HepG2 (cell line): Measurements from ENCODE around the gene LOC128125822.
A peak's percentile ranks its signal among the peaks of the same experiment; 100 is the strongest.

Experiments used
- FOXA1 ChIP-seq, 2 experiments: fragments of 450-650 bp in 1 of 2; sonication (generic) in 1 of 2; formaldehyde crosslinking in 1 of 2; IDR thresholded peaks; 2 replicates each; pipeline versions ENCODE4 v1.4.0 to v1.6.1; 2016 to 2020; ENCODE audit warnings: missing genetic modification reagents in 1 of 2
- NFRKB ChIP-seq: fragments of 450-650 bp; IDR thresholded peaks from 2 replicates; pipeline ENCODE4 v1.6.1; 2017
- RAD51 ChIP-seq: fragments of 450-650 bp; IDR thresholded peaks from 2 replicates; pipeline ENCODE4 v1.6.1; 2016; ENCODE audit warnings: borderline replicate concordance
- RFX1 ChIP-seq: fragments of 450-650 bp; IDR thresholded peaks from 2 replicates; pipeline ENCODE4 v1.6.1; 2017
- SMARCC2 ChIP-seq: fragments of 450-650 bp; IDR thresholded peaks from 2 replicates; pipeline ENCODE4 v1.6.1; 2017; ENCODE audit warnings: antibody characterized with exemption, mild to moderate bottlenecking
- SRY ChIP-seq: sonication (generic); formaldehyde crosslinking; IDR thresholded peaks from 2 replicates; pipeline ENCODE4 v1.8.0; 2022; ENCODE audit warnings: mild to moderate bottlenecking, missing genetic modification reagents
- THYN1 ChIP-seq: sonication (generic); formaldehyde crosslinking; IDR thresholded peaks from 2 replicates; pipeline ENCODE4 v1.8.1; 2023; ENCODE audit warnings: low read depth, mild to moderate bottlenecking, moderate library complexity, missing genetic modification reagents, borderline replicate concordance
- TP53 ChIP-seq: sonication (generic); formaldehyde crosslinking; conservative IDR thresholded peaks from 2 replicates; pipeline ENCODE4 v1.4.0; 2020; ENCODE audit warnings: missing genetic modification reagents
- ZFP1 ChIP-seq: IDR thresholded peaks from 2 replicates; pipeline ENCODE4 v1.6.1; 2016
- ZFP62 ChIP-seq: sonication (generic); formaldehyde crosslinking; IDR thresholded peaks from 2 replicates; pipeline ENCODE4 v1.4.0; 2020; ENCODE audit warnings: missing genetic modification reagents
- ZMAT3 ChIP-seq: sonication (generic); formaldehyde crosslinking; conservative IDR thresholded peaks from 2 replicates; pipeline ENCODE4 v1.7.0; 2021; ENCODE audit warnings: missing genetic modification reagents
- TF ChIP-seq, protein P1 (sequence below): IDR thresholded peaks from 2 replicates; pipeline ENCODE4 v1.6.1; 2018; ENCODE audit warnings: missing genetic modification reagents, mild to moderate bottlenecking, missing compliant biosample characterization
- TF ChIP-seq, protein P2 (sequence below): sonication (generic); formaldehyde crosslinking; IDR thresholded peaks from 2 replicates; pipeline ENCODE4 v1.4.0; 2020; ENCODE audit warnings: missing genetic modification reagents, borderline replicate concordance
- TF ChIP-seq, protein P3 (sequence below): sonication (generic); formaldehyde crosslinking; IDR thresholded peaks from 2 replicates; pipeline ENCODE4 v1.5.1; 2020; ENCODE audit warnings: mild to moderate bottlenecking, missing genetic modification reagents, moderate library complexity
- TF ChIP-seq, protein P4 (sequence below): sonication (generic); formaldehyde crosslinking; IDR thresholded peaks from 2 replicates; pipeline ENCODE4 v1.5.0; 2020; ENCODE audit warnings: missing genetic modification reagents
- TF ChIP-seq, protein P5 (sequence below): sonication (generic); formaldehyde crosslinking; IDR thresholded peaks from 2 replicates; pipeline ENCODE4 v1.4.0; 2020; ENCODE audit warnings: missing genetic modification reagents

LOC128125822 gene

DNA sequence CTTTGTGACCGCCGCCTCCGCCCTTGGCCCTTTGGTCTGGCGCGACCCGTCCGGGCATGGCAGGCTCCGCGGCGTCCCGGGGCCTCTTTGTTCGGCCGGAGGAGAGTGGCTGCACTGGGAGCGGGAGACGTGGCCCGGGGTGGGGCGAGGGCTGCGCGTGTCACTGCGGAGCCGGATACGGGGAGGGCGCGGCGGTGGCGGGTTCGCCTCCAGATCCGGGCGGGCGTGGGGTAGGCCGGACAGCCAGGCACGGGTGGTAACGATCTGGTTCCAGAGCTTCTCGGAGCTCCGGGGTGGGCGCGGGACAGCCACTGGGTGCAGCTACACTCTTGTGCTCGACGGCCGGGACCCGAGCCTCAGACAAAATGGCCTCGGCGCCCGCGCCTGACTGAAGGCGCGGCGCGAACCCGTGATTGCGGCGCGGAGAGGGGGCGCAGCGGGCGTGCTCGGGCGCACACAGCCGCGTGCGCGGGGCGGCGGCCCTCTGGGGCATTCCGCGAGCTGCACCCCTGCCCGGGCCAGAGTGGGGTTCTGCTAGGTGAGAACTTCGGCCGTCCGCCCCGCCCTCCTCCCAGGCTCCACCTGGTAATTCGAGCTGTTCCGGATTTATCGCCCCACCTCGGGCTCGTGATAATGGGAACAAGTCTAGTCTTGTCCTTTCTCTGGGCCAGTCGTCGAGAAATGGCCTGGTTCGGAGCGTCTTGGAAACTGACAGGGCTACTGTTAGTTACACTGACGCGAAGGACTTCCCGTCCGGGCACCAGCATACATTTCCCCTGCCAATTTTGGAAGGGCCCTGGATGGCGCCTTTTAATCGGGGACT is 1.0 kb downstream of the LOC128125822 start (continued):
- TF ChIP-seq SRY (CRISPR knock-in tag) (0 out of 2 replicates have a peak, but pooled peaks have one; percentile 79), RFX1 (no peak), ZFP1 (no peak; the same call in 1 of the 2 replicates), NFRKB (no peak), ZMAT3 (CRISPR knock-in tag) (peak; percentile 91), SMARCC2 (no peak), THYN1 (no peak), FOXA1 (IDR thresholded peaks at IDR 0.05) (no peak), FOXA1 (CRISPR knock-in tag; IDR thresholded peaks at IDR 0.05) (no peak), TP53 (CRISPR knock-in tag) (peak; percentile 99), ZFP62 (no peak), RAD51 (no peak)
- TF ChIP-seq, protein P1, sequence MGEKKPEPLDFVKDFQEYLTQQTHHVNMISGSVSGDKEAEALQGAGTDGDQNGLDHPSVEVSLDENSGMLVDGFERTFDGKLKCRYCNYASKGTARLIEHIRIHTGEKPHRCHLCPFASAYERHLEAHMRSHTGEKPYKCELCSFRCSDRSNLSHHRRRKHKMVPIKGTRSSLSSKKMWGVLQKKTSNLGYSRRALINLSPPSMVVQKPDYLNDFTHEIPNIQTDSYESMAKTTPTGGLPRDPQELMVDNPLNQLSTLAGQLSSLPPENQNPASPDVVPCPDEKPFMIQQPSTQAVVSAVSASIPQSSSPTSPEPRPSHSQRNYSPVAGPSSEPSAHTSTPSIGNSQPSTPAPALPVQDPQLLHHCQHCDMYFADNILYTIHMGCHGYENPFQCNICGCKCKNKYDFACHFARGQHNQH (CRISPR knock-in tag): peak; percentile 70; the same call in 1 of the 2 replicates
- TF ChIP-seq, protein P2, sequence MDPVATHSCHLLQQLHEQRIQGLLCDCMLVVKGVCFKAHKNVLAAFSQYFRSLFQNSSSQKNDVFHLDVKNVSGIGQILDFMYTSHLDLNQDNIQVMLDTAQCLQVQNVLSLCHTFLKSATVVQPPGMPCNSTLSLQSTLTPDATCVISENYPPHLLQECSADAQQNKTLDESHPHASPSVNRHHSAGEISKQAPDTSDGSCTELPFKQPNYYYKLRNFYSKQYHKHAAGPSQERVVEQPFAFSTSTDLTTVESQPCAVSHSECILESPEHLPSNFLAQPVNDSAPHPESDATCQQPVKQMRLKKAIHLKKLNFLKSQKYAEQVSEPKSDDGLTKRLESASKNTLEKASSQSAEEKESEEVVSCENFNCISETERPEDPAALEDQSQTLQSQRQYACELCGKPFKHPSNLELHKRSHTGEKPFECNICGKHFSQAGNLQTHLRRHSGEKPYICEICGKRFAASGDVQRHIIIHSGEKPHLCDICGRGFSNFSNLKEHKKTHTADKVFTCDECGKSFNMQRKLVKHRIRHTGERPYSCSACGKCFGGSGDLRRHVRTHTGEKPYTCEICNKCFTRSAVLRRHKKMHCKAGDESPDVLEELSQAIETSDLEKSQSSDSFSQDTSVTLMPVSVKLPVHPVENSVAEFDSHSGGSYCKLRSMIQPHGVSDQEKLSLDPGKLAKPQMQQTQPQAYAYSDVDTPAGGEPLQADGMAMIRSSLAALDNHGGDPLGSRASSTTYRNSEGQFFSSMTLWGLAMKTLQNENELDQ (CRISPR knock-in tag): 0 out of 2 replicates have a peak, but pooled peaks have one; percentile 37
- TF ChIP-seq, protein P3, sequence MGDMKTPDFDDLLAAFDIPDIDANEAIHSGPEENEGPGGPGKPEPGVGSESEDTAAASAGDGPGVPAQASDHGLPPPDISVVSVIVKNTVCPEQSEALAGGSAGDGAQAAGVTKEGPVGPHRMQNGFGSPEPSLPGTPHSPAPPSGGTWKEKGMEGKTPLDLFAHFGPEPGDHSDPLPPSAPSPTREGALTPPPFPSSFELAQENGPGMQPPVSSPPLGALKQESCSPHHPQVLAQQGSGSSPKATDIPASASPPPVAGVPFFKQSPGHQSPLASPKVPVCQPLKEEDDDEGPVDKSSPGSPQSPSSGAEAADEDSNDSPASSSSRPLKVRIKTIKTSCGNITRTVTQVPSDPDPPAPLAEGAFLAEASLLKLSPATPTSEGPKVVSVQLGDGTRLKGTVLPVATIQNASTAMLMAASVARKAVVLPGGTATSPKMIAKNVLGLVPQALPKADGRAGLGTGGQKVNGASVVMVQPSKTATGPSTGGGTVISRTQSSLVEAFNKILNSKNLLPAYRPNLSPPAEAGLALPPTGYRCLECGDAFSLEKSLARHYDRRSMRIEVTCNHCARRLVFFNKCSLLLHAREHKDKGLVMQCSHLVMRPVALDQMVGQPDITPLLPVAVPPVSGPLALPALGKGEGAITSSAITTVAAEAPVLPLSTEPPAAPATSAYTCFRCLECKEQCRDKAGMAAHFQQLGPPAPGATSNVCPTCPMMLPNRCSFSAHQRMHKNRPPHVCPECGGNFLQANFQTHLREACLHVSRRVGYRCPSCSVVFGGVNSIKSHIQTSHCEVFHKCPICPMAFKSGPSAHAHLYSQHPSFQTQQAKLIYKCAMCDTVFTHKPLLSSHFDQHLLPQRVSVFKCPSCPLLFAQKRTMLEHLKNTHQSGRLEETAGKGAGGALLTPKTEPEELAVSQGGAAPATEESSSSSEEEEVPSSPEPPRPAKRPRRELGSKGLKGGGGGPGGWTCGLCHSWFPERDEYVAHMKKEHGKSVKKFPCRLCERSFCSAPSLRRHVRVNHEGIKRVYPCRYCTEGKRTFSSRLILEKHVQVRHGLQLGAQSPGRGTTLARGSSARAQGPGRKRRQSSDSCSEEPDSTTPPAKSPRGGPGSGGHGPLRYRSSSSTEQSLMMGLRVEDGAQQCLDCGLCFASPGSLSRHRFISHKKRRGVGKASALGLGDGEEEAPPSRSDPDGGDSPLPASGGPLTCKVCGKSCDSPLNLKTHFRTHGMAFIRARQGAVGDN (CRISPR knock-in tag): peak; percentile 97
- TF ChIP-seq, protein P4, sequence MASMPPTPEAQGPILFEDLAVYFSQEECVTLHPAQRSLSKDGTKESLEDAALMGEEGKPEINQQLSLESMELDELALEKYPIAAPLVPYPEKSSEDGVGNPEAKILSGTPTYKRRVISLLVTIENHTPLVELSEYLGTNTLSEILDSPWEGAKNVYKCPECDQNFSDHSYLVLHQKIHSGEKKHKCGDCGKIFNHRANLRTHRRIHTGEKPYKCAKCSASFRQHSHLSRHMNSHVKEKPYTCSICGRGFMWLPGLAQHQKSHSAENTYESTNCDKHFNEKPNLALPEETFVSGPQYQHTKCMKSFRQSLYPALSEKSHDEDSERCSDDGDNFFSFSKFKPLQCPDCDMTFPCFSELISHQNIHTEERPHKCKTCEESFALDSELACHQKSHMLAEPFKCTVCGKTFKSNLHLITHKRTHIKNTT (CRISPR knock-in tag): no peak
- TF ChIP-seq, protein P5, sequence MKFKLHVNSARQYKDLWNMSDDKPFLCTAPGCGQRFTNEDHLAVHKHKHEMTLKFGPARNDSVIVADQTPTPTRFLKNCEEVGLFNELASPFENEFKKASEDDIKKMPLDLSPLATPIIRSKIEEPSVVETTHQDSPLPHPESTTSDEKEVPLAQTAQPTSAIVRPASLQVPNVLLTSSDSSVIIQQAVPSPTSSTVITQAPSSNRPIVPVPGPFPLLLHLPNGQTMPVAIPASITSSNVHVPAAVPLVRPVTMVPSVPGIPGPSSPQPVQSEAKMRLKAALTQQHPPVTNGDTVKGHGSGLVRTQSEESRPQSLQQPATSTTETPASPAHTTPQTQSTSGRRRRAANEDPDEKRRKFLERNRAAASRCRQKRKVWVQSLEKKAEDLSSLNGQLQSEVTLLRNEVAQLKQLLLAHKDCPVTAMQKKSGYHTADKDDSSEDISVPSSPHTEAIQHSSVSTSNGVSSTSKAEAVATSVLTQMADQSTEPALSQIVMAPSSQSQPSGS (CRISPR knock-in tag): peak; percentile 81
